HAP-1 (cell line): ENCODE measurements around the gene ACTBL2.

Source experiments
- DNase-seq, 2 experiments: peaks; one replicate each; pipeline ENCODE4 v3.0.0-alpha.2; 2016 to 2020; ENCODE audit warnings: low spot score in 2 of 2
- H3K27me3 ChIP-seq: fragments of 250-450 bp; sonication (Bioruptor Pico); 2 replicates; pipeline ENCODE4 v1.5.1; 2020; ENCODE audit warnings: low read depth, mild to moderate bottlenecking, moderate library complexity
- H3K36me3 ChIP-seq: fragments of 250-450 bp; sonication (Bioruptor Pico); replicated peaks from 2 replicates; pipeline ENCODE4 v1.5.1; 2020; ENCODE audit warnings: mild to moderate bottlenecking
- H3K4me1 ChIP-seq: fragments of 250-450 bp; sonication (Bioruptor Pico); 2 replicates; pipeline ENCODE4 v1.5.1; 2020; ENCODE audit warnings: mild to moderate bottlenecking
- H3K4me3 ChIP-seq: fragments of 250-450 bp; sonication (Bioruptor Pico); 2 replicates; pipeline ENCODE4 v1.5.1; 2020; ENCODE audit warnings: mild to moderate bottlenecking, moderate library complexity
- H3K9me3 ChIP-seq: fragments of 250-450 bp; sonication (Bioruptor Pico); 2 replicates; pipeline ENCODE4 v1.5.1; 2020; ENCODE audit warnings: mild to moderate bottlenecking, moderate library complexity
- in situ Hi-C: fragments of 300-500 bp; cut with MboI; formaldehyde crosslinking; loops from 3 replicates; pipeline ENCODE4 v1.14.3; 2020; ENCODE audit warnings: low sequenced_read_pairs, inconsistent platforms, mixed read lengths

Gene ACTBL2

GRCh38 chr5:57434683-57435082 lies 47.9 kb downstream of the ACTBL2 start:
- H3K4me1 ChIP-seq, result no peaks in the 10 kb centered on the region
- H3K9me3 ChIP-seq, result no peaks in the 10 kb centered on the region
- DNase-seq, result no peak
- in situ Hi-C loops, result no loop called here
- H3K4me3 ChIP-seq, result no peak overlapping the region
- H3K27me3 ChIP-seq, result no peaks in the 10 kb centered on the region
- H3K36me3 ChIP-seq, result no peaks in the 10 kb centered on the region

DNA sequence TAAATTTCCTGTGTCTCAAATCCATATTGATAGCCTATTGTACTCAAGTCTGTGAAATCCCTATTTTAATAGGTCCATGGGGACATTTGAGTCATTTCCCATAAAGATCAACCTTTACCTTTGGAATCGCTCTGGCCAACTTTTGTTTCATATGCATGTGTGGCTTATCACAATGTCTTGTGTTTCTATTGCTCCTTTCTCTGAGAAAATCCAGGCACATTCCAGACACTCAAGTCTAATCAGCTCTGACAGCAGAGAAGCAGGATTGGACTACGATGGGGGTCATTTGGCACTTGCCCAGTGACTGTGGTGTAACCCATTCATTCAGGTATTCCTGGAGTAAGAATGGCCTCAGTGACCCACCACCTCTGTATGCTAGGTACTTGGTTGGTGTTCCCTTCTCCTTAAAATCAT lies 48.4 kb downstream of the ACTBL2 start:
- Histone ChIP-seq H3K36me3 (no peaks in the 10 kb centered on the region), H3K4me1 (no peaks in the 10 kb centered on the region), H3K4me3 (no peak overlapping the region), H3K27me3 (no peaks in the 10 kb centered on the region), H3K9me3 (no peaks in the 10 kb centered on the region)
- in situ Hi-C loops, result no loop called here
- DNase-seq, result peak in 1 of 2 experiments; percentile 5

DNA sequence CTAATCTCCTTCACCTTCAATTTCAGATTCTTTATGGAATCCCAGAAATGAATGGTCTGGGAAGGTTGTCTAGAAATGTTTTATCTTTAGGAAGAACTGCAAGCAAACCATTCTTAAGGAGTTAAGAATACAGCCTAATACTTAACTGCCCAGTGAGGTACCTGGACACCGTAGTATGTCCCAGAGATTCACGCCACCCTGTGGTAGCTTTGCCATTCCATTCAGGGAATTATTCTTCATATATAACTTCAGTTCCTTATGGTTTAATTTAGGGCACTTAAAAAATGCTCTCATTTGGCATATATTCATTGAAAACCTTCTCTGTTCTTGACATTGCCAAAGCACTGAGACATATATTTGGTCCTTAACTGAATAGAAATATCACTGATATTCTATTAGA lies 49.7 kb downstream of the ACTBL2 start:
- no peak for DNase-seq
- in situ Hi-C loops, result no loop called here
- Histone ChIP-seq H3K27me3 (no peaks in the 10 kb centered on the region), H3K36me3 (no peaks in the 10 kb centered on the region), H3K4me1 (no peaks in the 10 kb centered on the region), H3K4me3 (no peak overlapping the region), H3K9me3 (no peaks in the 10 kb centered on the region)

DNA sequence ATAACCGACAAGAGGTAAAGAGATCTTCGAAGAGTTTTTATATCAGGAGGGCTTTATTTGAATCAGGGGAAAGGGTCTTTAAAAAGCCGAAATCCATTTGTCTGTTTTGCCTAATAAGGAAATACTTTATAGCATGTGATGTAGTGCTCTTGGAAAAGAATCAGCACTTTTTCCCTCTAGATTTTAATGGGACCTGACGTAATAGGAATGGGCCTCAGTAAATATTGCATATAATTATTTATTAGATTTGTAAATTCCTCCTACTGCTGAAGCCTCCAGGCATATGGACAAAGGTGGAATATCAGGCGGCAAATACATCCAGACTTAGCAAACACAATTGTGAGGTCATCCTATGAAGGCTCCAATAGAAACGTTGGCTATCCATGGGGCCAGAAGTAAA lies 50.9 kb downstream of the ACTBL2 start:
- no peaks in the 10 kb centered on the region for H3K27me3 ChIP-seq
- DNase-seq, result no peak
- no peaks in the 10 kb centered on the region for H3K36me3 ChIP-seq
- no peak overlapping the region for H3K4me3 ChIP-seq
- H3K4me1 ChIP-seq, result no peaks in the 10 kb centered on the region
- in situ Hi-C loops, result no loop called here
- no peaks in the 10 kb centered on the region for H3K9me3 ChIP-seq
